GM12801 (cell line): ENCODE measurements around the gene PABPC1L.

Source experiments
- CTCF ChIP-seq: IDR thresholded peaks from one replicate; pipeline ENCODE4 v1.5.1; 2011; ENCODE audit warnings: control low read depth; ENCODE audit not compliant: insufficient read length; ENCODE audit errors: extremely low read depth

Gene PABPC1L

GRCh38 chr20:44885392-44886265 is 24.2 kb upstream of the PABPC1L start, which contains the start of gene YWHAB:
YWHAB (plus strand) TSS chr20:44885705; CDS start chr20:44901534, 15,829 bp downstream.
- TF ChIP-seq CTCF, result no peak

GRCh38 chr20:44886266-44886651 is 23.6 kb upstream of the PABPC1L start:
- no peak for TF ChIP-seq CTCF

- TF ChIP-seq CTCF, result no peak
Observed at GRCh38 chr20:44886828-44887227, 23.0 kb upstream of the PABPC1L start.

GRCh38 chr20:44887466-44887865 is 22.4 kb upstream of the PABPC1L start:
- no peak for TF ChIP-seq CTCF

GRCh38 chr20:44888226-44889103 is 21.4 kb upstream of the PABPC1L start:
- no peak for TF ChIP-seq CTCF

- no peak for TF ChIP-seq CTCF
Observed at GRCh38 chr20:44891826-44892225, 18.0 kb upstream of the PABPC1L start.

- no peak for TF ChIP-seq CTCF
Observed at GRCh38 chr20:44894959-44895358, 14.9 kb upstream of the PABPC1L start.
